Right renal pelvis (tissue), 4 donors: ENCODE measurements around the gene IL11RA. TPM values are rescaled to one million over a fixed set of nuclear protein-coding genes. Genes with fewer than 3 reads are reported as not detected.

Experiments used
- DNase-seq, 4 donors: peaks; one replicate each; pipeline ENCODE4 v3.0.0-alpha.2; 2013; ENCODE audit warnings: low read depth in 4 of 4, low spot score in 3 of 4, missing footprints in 1 of 4
- polyA plus RNA-seq, 4 donors: library from polyadenylated mRNA; unstranded; fragments of 120-200 nt; gene quantifications; one replicate each; pipeline ENCODE4 v1.2.1, GENCODE V29; 2013; ENCODE audit not compliant: insufficient read length in 4 of 4

IL11RA gene
- polyA plus RNA-seq, 4 donors: 47.7 to 66.7 (median 53.4) TPM

GRCh38 chr9:34651321-34651720 is 664 bp upstream of the IL11RA start:
- no peak for DNase-seq

- DNase-seq: no peak
Measured at GRCh38 chr9:34652602-34653000, 616 bp downstream of the IL11RA start.

- DNase-seq: peak in 1 of 4 donors; percentile 67
Measured at GRCh38 chr9:34653151-34654072, 1.4 kb downstream of the IL11RA start.

- no peak for DNase-seq
Measured at GRCh38 chr9:34654323-34655051, 2.5 kb downstream of the IL11RA start.

- DNase-seq: no peak
Measured at GRCh38 chr9:34655394-34655793, 3.4 kb downstream of the IL11RA start.

- no peak for DNase-seq
Measured at GRCh38 chr9:34656992-34657391, 5.0 kb downstream of the IL11RA start.

- no peak for DNase-seq
Measured at GRCh38 chr9:34658461-34658860, 6.5 kb downstream of the IL11RA start.

- DNase-seq: no peak
Measured at GRCh38 chr9:34659592-34660253, 7.7 kb downstream of the IL11RA start.

- DNase-seq: no peak
Measured at GRCh38 chr9:34662526-34663302, 10.7 kb downstream of the IL11RA start, which contains the start of gene CCL27. CCL27 (minus strand) TSS chr9:34662657; CDS start chr9:34662633, 24 bp downstream.

GRCh38 chr9:34663303-34663605 is 11.3 kb downstream of the IL11RA start:
- no peak for DNase-seq

- peak in 2 of 4 donors; percentile 54 to 65 for DNase-seq
Measured at GRCh38 chr9:34664281-34665066, 12.5 kb downstream of the IL11RA start.

- no peak for DNase-seq
Measured at GRCh38 chr9:34665067-34665380, 13.0 kb downstream of the IL11RA start.

GRCh38 chr9:34665381-34666250 is 13.6 kb downstream of the IL11RA start:
- DNase-seq: peak; percentile 88 to 92 (median 91)

GRCh38 chr9:34669809-34670562 is 18.0 kb downstream of the IL11RA start:
- no peak for DNase-seq

- no peak for DNase-seq
Measured at GRCh38 chr9:34671307-34671706, 19.3 kb downstream of the IL11RA start.

- no peak for DNase-seq
Measured at GRCh38 chr9:34674440-34674839, 22.5 kb downstream of the IL11RA start.

- DNase-seq: peak in 1 of 4 donors; percentile 56
Measured at GRCh38 chr9:34675048-34675714, 23.2 kb downstream of the IL11RA start.

GRCh38 chr9:34675869-34676268 is 23.9 kb downstream of the IL11RA start:
- no peak for DNase-seq
